Fibroblast of skin of left biceps (primary cell): ENCODE data around the gene WDR83.

ENCODE experiments used
- DNase-seq, 2 experiments: peaks; one replicate each; pipeline ENCODE4 v3.0.0-alpha.2; 2013; ENCODE audit warnings: low read depth in 2 of 2

WDR83 gene

DNA sequence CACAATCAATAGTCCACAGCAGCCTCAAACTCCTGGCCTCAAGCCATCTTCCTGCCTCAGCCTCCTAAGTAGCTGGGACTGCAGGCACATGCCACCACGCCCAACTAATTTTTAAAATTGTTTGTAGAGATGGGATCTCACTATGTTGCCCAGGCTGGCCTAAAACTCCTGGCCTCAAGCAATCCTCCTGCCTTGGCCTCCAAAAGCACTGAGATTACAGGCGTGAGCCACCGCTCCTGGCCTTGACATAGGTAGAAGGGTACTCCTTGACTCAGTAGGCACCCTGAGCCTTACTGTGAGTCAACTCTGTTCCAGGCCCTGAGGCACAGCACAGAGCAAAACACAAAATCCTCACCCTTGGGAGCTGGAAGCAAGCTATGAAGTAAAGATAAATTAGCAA is 49.3 kb downstream of the WDR83 start:
- DNase-seq = no peak

DNA sequence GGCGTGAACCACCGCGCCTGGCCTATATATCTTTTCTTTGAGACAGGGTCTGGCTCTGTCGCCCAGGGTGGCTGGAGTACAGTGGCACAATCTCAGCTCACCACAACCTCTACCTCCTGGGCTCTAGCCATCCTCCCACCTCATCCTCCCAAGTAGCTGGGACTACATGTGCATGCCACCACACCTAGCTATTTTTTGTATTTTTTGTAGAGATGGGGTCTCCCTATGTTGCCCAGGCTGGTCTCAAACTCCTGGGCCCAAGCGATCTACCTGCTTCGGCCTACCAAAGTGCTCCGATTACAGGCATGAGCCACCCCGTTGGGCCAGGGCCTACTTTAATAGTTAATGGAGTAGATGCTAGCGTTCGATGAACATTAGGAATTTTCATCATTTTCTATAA is 53.7 kb downstream of the WDR83 start:
- no peak for DNase-seq

DNA sequence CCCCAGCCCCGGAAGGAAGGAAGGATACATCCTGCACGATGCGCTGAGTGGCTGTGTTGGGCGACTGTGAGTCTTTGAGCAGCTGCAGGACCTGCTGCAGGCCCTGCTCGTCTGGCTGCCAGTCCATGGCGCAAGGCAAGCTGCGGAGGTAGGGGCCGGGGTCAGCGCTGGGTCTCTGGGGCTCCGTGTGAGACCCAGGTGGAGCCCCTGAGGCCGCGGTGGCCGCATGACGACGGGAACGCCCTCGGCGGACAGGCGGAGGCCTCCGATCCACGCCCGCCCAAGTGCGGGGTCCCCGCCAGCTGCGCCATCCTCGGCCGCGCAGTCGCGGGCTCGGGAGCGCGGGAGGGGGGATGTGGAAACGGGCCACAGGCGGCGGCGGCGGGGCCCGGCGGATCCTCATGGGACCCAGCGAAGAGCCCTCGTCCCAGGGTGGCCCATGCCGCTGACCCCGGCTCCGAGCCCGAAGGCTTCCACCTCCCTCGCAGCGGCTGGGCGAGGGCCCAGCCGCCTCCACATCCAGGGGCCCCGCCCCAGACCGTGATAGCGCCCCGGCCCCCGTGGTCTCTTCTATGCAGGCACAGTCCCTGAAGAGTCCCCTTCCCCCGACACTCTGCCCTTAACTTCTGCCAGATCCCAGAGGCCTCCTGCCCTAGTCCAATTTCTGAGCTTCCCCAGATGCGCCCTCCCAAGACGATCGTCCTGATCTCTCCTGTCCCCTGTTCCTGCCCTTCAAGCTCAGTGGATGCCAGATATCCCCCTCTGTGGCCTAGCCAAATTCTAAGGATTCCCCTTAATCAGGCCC is 54.4 kb downstream of the WDR83 start:
- no peak for DNase-seq

GRCh38 chr19:12721656-12722565 is 55.3 kb downstream of the WDR83 start:
- peak; percentile 47 to 49 for DNase-seq

DNA sequence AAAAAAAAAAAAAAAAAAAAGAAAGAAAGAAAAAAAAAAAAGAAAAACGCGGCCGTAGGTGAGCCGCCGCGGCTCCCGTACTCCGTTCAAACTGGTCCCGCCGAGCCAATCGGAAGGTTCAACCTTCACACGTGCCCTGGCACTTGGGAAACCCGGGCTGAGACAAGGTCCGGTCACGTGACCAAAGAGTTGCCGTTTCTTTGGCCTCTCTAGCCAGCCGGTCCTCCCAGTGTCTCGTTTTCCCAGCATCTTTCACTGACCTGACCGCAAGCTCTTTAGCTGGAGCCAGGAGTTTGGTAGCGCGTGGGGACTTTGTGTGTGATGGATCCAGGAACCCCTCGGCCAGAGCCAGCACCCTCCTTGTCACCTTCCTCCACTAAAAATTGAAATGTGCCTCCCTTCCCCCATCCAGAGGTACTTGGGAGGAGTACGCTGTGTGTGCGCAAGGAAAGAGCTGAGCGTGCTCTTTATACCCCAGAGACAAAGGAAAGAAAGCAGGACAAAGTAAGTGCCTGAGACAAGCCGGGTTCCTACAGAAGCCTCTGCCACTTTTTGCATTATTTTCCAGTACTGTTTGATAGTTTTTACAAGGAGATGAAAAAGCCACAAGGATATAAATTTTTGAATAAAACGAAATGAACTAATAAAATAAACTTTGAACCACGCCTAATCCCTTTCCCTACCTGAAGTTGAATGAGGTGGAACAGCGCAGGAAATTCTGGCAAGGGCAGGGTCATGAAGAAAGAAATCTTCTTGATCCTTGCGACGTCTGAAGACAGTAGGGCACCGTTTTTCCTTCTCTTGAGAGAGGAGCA is 56.2 kb downstream of the WDR83 start:
- peak; percentile 98 for DNase-seq

- no peak for DNase-seq
Measured at GRCh38 chr19:12723381-12723640, 56.7 kb downstream of the WDR83 start.

DNA sequence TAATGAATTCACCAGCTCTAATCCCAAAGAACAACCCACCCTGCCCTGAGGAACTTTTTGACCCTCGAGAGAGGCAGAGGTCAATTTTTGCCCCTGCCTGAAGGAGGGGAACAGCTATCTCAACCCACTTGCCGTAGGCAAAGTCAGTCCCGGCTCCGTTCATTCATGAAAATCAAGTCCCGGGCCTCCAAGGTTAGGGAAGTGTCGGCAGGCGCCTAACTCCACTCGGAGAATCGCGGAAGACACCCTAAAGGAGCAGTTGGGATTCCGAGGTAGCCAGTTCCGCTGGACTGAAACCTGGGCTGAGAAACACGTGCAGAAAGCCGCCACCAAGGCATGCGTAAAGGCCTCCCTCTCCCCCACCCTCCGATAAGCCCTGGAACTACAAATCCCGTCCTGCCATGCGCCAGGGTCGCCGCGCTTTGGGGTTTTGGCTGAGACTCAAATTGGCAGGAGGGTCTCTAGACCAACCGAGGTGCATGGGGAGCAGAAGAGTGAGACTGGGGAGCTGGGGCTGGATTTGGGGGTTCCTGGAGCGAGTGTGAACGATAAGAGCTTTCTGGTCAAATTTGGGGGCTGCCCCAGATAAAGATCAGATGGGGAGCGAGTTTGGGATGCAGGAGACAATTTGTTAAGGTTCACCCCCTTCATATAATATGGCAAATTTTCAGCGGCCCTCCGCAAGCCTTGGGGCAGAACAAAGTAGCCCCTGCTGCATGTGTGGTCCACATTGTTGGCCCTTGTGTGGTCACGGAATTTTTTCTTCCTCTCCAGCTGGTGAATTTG is 57.2 kb downstream of the WDR83 start, which contains the start of gene TNPO2:
Gene TNPO2 (minus strand): TSS at position 292 of the 786 bp plus-strand sequence. CDS start 2,955 bp downstream, outside the sequence.
- DNase-seq = peak in 1 of 2 experiments; percentile 18
